OCI-LY1 (cell line): Measurements from ENCODE around the gene CHP2.

ENCODE experiments used
- H2AFZ ChIP-seq: fragments of 200-600 bp; sonication (generic), shearing (Covaris generic); 2 replicates; pipeline ENCODE4 v1.6.0; 2014; ENCODE audit warnings: antibody characterized with exemption, mild to moderate bottlenecking, low read length
- H3F3A ChIP-seq: fragments of 200-600 bp; sonication (generic), shearing (Covaris generic); 2 replicates; pipeline ENCODE4 v1.6.0; 2014; ENCODE audit warnings: mild to moderate bottlenecking, antibody characterized with exemption, low read length, moderate library complexity; ENCODE audit not compliant: insufficient read depth
- H3K27ac ChIP-seq: fragments of 200-600 bp; sonication (generic); 2 replicates; pipeline ENCODE4 v1.5.1; 2014; ENCODE audit warnings: low read length, mixed run types, mild to moderate bottlenecking, low read depth; ENCODE audit not compliant: poor library complexity, severe bottlenecking
- H3K27me3 ChIP-seq: fragments of 200-600 bp; sonication (generic); 2 replicates; pipeline ENCODE4 v1.6.0; 2014; ENCODE audit warnings: antibody characterized with exemption, mild to moderate bottlenecking, low read length, moderate library complexity; ENCODE audit not compliant: insufficient read depth
- H3K36me3 ChIP-seq: fragments of 200-600 bp; sonication (generic); 2 replicates; pipeline ENCODE4 v1.6.1; 2014; ENCODE audit warnings: mild to moderate bottlenecking, antibody characterized with exemption, low read length, moderate library complexity, mixed read lengths; ENCODE audit not compliant: insufficient read depth
- H3K4me1 ChIP-seq: fragments of 200-600 bp; sonication (generic); 2 replicates; pipeline ENCODE4 v1.5.1; 2014; ENCODE audit warnings: mild to moderate bottlenecking, low read length, moderate library complexity; ENCODE audit not compliant: insufficient read depth, severe bottlenecking
- H3K4me2 ChIP-seq: fragments of 200-600 bp; sonication (generic), shearing (Covaris generic); 2 replicates; pipeline ENCODE4 v1.6.1; 2014; ENCODE audit warnings: low read length
- H3K4me3 ChIP-seq: fragments of 200-600 bp; sonication (generic); 2 replicates; pipeline ENCODE4 v1.5.1; 2014; ENCODE audit warnings: low read length, low read depth, mild to moderate bottlenecking, mixed read lengths; ENCODE audit not compliant: poor library complexity, severe bottlenecking
- H3K79me2 ChIP-seq: fragments of 200-600 bp; shearing (Covaris generic); 2 replicates; pipeline ENCODE4 v1.6.1; 2016; ENCODE audit warnings: mixed run types, low read length, mixed read lengths; ENCODE audit not compliant: insufficient read depth
- H3K9ac ChIP-seq: fragments of 200-600 bp; sonication (generic), shearing (Covaris generic); 2 replicates; pipeline ENCODE4 v1.6.1; 2014; ENCODE audit warnings: mild to moderate bottlenecking, low read length, mixed read lengths
- H3K9me2 ChIP-seq: fragments of 200-600 bp; sonication (generic), shearing (Covaris generic); 2 replicates; pipeline ENCODE4 v1.6.1; 2014; ENCODE audit warnings: low read depth, mild to moderate bottlenecking, low read length, mixed read lengths
- H3K9me3 ChIP-seq: fragments of 200-600 bp; shearing (Covaris generic); 2 replicates; pipeline ENCODE4 v1.6.1; 2014; ENCODE audit warnings: low read length, mixed read lengths
- H4K20me1 ChIP-seq: fragments of 200-600 bp; sonication (generic), shearing (Covaris generic); 2 replicates; pipeline ENCODE4 v1.6.0; 2016; ENCODE audit warnings: mild to moderate bottlenecking, low read length; ENCODE audit not compliant: insufficient read depth
- CTCF ChIP-seq: fragments of 200-600 bp; sonication (generic), shearing (Covaris generic); IDR thresholded peaks from 2 replicates; pipeline ENCODE4 v1.5.1; 2017; ENCODE audit warnings: mild to moderate bottlenecking, antibody characterized with exemption, low read length, moderate library complexity, mixed read lengths
- EZH2 ChIP-seq: fragments of 200-600 bp; sonication (generic), shearing (Covaris generic); IDR thresholded peaks from 2 replicates; pipeline ENCODE4 v1.8.0; 2017; ENCODE audit warnings: borderline replicate concordance, mixed run types, mild to moderate bottlenecking, antibody characterized with exemption, low read length, moderate library complexity, mixed read lengths

Gene CHP2

GRCh38 chr16:23724096-23724784 lies 30.6 kb upstream of the CHP2 start:
- no peak overlapping the region for H3K9ac ChIP-seq
- no peak overlapping the region for H3K27ac ChIP-seq
- H3K79me2 ChIP-seq, result no peaks in the 10 kb centered on the region
- TF ChIP-seq CTCF (no peak), EZH2 (no peak)
- H3K4me2 ChIP-seq, result no peak overlapping the region
- H2AFZ ChIP-seq, result no peak overlapping the region
- no peaks in the 10 kb centered on the region for H4K20me1 ChIP-seq
- H3K36me3 ChIP-seq, result no peaks in the 10 kb centered on the region
- H3F3A ChIP-seq, result no peaks in the 10 kb centered on the region
- no peaks in the 10 kb centered on the region for H3K9me3 ChIP-seq
- H3K4me1 ChIP-seq, result peaks cover 3% of the 10 kb centered on the region
- H3K9me2 ChIP-seq, result no peaks in the 10 kb centered on the region
- H3K4me3 ChIP-seq, result no peak overlapping the region
- no peaks in the 10 kb centered on the region for H3K27me3 ChIP-seq

- Histone ChIP-seq H3K9ac (no peak overlapping the region), H3K27ac (no peak overlapping the region), H3K9me3 (no peaks in the 10 kb centered on the region), H3K79me2 (no peaks in the 10 kb centered on the region), H3F3A (no peaks in the 10 kb centered on the region), H4K20me1 (no peaks in the 10 kb centered on the region), H3K9me2 (no peaks in the 10 kb centered on the region), H2AFZ (no peak overlapping the region), H3K4me2 (no peak overlapping the region), H3K4me1 (peaks cover 3% of the 10 kb centered on the region), H3K4me3 (no peak overlapping the region), H3K36me3 (no peaks in the 10 kb centered on the region), H3K27me3 (no peaks in the 10 kb centered on the region)
- TF ChIP-seq EZH2 (no peak), CTCF (no peak)
Observed at GRCh38 chr16:23724785-23725131, 30.1 kb upstream of the CHP2 start.

- no peaks in the 10 kb centered on the region for H3K9me2 ChIP-seq
- H3K4me1 ChIP-seq, result peaks cover 3% of the 10 kb centered on the region
- no peak overlapping the region for H3K9ac ChIP-seq
- TF ChIP-seq CTCF, result no peak
- TF ChIP-seq EZH2, result no peak
- no peak overlapping the region for H3K27ac ChIP-seq
- no peak overlapping the region for H3K4me3 ChIP-seq
- no peak overlapping the region for H3K4me2 ChIP-seq
- H2AFZ ChIP-seq, result no peak overlapping the region
- no peaks in the 10 kb centered on the region for H3K36me3 ChIP-seq
- no peaks in the 10 kb centered on the region for H3K9me3 ChIP-seq
- no peaks in the 10 kb centered on the region for H3K27me3 ChIP-seq
- no peaks in the 10 kb centered on the region for H3F3A ChIP-seq
- no peaks in the 10 kb centered on the region for H3K79me2 ChIP-seq
- H4K20me1 ChIP-seq, result no peaks in the 10 kb centered on the region
Observed at GRCh38 chr16:23726710-23727109, 28.1 kb upstream of the CHP2 start.
